Kidney capillary endothelial cell (primary cell): ENCODE results near the gene NUP210.
A peak's percentile ranks its signal among the peaks of the same experiment; 100 is the strongest.

ENCODE experiments used
- DNase-seq: peaks from one replicate; pipeline ENCODE4 v3.0.0-alpha.2; 2018; ENCODE audit warnings: low spot score

The NUP210 gene

DNA sequence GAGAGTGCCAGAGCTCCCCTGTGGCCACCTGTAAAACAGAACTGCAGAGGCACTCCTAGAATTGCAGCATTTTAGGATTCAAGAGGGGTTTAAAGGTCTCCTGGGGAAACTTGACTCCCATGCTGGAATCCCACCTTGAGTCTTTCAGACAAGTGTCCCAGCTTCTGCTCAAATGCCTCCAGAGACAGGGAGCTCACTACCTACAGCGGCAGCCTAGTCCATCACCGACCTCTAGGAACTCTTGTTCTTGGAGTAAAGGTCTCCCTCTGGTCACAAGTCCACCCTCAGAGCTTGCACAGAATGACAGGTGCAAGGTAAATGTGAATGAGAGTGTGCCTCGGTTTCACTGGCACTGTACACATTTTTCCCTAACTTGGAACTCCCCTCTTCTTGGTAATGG lies 72.0 kb downstream of the NUP210 start:
- no peak for DNase-seq

DNA sequence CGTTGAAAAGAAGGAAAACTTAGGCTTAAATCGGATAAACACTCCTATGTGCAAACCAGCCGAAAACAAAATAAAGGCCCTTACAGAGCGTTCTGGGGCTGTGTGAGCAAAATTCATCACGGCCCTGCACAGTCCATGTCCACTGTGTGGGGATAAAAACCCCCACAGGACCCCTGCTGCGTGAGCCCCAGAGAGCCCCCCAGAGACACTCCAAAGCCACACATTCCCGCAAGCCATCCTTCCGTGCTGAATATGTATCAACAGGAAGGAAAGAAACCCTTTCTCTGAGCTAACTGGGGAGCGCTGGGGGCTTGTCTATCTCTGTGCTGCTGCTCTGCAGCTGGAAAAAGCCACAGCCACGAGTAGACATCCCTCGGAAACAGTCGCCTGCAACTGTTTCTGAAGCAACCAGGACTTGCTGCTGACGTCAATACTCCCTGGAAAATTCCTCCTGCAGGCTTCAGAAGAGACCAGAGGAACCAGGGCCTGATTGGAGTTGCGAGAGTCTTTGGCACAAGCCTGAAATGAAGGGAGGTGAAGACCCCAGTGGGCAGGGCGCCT lies 72.7 kb downstream of the NUP210 start:
- no peak for DNase-seq

DNA sequence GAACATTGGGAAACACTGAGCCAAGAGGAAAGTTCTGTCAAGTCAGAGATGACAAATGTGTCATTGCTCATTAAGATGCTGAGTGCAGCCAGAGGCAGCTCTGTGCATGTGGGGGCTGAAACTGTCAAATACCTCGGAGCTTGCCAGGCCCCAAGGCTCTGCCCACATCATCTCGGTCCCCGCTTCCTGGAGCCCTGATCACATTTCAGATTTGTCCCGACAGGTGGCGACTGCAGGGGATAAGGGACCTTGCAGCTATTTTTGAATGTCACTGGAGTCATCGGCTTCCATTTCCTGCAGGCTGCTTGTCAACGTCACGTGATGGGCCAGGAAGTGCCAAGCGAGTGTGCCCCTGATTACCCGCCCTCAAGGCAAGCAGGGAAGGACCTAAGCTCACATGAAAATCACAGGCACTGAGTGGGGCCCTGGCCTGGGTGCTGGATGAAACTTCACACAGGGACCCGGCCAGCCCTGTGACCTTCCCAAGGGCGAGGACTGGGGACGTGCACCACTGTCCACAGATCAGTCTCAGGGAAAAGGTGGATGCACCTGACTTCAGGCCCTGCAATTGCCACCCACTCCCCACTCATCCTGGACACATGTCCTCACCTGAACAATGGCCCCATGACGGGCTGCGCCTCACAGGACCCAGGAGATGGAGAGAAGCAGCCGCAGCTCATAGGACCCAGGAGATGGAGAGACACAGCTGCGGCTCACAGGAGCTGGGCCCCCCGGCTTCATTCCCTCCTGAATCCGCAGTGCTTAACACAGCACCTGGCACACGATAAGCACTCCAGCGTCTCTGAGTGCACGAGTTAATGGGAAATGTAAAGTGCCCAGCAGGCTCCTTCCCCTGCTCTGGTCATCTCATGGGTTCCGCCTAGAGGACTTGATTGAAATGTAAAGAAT lies 73.4 kb downstream of the NUP210 start:
- DNase-seq = peak; percentile 80

DNA sequence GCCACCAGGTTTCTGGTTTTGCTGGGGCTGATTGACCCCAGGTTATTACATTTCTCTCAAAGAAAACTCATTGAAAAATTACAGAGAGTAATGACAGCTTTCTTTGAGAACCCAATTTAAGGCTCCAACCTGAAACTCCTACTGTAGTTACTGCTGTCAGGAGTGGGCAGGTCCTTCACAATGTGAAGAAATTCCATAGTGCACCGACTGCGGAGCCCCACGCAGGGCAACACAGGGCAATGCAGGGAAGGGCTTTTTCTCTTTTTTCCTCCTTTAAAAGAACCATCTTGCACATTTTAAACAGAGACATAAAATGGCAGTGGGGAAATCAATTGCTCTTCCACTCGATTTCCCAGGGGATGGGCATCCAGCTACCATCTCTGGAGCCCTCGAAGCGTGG lies 74.3 kb downstream of the NUP210 start:
- DNase-seq = no peak

DNA sequence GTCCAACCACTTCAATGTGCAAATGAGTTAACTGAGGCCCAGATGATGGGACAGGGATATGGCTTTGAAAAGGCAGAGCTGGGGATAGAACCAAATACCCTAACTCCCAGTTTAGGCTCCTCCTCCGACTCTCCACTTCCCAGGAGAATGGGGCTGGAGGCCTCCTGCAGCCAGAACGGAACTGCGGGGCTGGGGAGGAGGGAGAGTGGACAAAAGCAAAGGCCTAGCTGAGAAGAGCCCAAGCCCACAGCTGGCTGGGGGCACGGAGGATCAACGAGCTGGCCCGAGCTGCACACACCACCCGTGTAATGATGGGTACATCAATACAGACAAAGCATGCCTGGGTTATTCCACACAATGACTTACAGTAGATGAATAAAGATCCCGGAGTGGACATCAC lies 74.8 kb downstream of the NUP210 start:
- no peak for DNase-seq

DNA sequence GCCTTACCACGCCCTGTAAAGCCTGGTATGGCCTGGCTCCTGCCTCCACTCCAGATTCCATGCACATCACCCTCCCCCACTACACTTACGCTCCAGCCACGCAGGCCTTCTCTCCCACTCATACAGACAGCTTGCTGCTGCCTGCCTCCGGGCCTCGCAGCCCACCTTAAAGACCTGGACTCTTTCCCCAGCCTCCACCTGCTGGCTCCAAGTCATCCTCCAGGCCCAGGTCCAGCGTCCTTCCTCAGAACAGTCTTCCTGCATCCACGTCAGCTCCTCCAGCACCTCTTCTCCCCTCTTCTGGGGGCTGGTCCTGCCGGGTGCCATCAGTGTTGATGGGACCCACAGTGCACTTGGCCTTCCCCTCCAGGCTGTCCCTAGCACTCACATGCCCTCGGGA lies 75.5 kb downstream of the NUP210 start:
- DNase-seq = no peak

DNA sequence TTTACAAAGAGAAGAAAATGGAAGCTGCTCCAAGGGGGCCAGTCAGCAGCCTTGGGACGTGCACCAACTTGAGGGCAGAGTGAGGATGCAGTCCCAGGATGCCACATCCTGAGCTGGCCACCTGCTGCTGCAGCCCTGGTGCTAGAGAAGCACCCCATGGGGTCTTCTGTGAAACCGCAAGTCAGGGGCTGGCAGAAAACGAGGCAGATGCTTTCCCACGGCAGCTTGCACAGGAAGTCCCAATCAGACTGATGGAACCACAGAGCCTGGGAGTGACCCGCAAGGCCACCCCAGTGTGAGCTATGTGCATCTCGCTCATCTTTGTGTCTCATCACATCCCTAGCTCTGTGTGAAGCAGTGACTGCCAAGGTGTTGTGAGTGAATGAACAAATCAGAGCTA lies 76.5 kb downstream of the NUP210 start:
- no peak for DNase-seq

DNA sequence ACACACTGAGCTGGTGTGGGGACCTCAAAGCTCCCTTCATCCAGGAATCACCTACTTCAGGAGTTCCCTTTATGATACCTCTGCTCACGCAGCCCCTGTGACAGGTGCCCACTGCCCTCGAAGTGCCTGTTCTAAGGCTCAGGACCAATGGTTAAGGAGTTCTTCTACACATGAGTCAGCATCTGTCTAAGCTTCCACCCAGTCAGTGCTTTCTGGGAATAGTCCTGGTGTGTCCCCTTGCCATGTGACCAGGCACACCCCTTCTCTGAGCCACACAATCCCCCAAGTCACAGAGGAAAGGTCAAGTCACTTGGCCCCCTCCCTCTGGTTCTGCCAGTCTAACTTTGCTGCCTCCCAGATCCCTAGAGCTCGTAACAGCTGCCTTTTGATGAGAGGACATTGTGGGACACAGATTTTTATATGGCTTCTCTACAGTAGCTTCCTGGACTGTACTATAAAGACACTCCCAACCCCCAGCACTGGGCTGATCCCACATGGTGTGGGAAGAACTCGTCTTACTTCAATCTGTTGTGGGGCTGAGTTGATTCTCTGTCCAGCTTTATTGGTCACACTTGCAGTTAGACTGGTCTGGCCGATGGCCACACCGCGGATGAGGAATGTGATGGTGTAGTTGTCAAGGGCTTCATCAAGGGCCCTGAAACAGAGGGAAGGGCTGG lies 78.8 kb downstream of the NUP210 start:
- no peak for DNase-seq

DNA sequence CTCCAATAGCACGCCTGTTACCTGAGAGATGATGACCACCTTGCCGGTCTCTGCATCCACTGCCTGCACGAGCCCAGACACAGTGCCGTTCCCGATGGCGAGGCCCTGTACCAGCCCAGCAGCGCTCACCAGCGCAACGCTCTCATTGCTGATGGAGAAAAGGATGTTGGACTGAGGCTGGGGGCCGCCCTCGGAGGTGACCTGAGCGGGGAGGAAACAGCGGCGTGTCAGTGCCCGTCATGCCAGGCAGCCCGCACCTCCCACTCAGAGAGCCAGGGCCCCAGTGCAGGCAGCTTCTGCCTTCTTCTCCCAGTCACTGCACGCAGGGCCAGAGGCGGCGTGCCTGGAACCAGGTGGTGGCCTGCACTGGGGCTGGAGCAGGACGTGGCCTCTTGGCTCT lies 80.3 kb downstream of the NUP210 start:
- DNase-seq = no peak

DNA sequence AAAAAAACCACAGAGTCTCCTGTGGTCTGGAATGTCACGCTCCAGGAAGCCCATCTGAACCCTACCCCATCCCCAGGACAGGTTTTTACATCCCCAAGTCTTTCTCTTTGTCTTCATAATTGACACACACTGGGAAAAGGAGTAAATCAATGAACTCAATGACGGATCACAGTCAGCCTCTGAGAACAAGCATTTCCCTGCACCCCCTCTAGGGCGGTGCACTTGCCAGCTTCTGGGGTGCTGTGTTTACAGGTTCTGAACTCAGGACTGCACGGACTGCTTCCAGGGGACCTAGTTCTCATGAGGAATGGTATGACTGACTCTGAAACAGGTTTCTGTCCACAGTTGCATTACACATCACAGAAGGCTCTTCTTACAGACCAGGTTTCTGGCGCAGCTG lies 81.1 kb downstream of the NUP210 start:
- DNase-seq = no peak

DNA sequence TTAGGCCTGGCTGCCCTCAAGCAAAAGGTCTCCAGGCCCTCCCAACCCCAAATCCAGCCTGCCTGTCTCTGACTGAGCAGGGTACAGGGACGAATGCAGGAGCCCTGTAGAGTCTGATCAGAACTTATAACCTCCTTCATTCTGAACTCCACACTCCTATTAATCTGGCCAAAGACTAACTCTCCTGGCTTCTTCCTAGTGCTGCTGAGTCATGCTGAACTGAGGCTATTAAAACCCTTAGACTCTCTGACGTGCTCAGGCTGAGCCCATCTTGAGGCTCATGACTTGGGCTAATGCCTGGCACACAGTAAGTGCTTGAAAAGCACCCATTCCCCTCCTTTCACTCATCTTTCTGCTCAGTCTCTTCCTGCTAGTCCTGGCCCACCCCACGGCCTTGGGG lies 81.9 kb downstream of the NUP210 start:
- no peak for DNase-seq

DNA sequence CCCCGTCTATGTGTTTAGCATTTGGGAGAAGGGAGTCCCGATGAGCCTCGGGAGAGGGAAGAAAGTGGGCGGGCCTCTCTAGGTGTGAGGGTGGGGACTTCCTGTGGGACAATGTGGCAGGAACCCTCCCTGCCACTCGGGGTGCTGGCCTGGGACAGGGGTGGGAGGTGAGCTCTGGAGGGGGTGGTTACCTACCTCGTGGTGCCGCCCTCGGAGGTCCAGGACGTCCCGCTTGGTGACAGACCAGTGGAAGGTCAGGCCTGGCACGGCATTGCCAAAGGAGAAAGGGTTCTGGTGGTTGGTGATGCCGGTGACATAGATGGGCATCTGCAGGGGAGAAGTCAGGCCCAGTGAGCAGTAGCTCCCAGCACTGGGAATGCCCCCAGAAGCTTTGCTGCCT lies 83.5 kb downstream of the NUP210 start:
- DNase-seq = no peak

DNA sequence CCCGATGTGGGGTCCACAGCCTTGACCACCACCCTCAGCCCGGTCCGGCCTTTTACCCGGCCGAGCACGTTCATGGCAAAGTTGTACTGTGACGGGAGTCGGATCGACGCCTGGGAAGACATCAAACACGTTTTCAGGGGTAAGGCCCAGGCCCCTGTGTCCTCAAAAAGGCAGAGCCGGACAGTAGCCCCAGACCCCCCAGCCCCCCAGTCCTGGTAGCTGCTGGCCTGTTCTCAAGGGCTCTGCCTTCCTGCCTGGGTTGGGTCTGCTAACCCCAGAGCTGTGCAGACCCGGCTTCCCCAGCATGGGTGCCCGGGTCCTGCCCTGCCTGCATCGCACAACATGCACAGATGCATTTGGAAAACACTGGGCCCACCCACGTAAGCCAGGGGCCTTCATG lies 84.6 kb downstream of the NUP210 start:
- DNase-seq = no peak

DNA sequence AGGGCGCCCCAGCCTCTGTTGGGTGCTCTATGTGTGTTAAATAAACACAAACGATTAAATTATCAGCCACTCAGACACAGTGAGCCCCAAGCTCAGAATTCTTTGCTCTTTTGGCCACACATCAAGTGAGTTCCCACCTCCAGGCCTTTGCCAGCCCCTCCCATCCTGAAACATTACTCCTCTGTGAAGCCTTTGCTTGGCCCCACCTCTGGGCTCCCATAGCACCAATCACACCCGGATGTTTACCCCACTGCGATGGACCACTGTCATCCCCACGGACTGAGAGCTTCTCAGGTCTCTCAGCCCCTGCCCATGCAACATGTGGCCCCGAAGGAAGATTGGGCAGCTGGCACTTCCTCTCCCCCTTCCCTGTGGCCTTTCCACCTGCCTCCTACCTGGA lies 85.1 kb downstream of the NUP210 start:
- DNase-seq = no peak

DNA sequence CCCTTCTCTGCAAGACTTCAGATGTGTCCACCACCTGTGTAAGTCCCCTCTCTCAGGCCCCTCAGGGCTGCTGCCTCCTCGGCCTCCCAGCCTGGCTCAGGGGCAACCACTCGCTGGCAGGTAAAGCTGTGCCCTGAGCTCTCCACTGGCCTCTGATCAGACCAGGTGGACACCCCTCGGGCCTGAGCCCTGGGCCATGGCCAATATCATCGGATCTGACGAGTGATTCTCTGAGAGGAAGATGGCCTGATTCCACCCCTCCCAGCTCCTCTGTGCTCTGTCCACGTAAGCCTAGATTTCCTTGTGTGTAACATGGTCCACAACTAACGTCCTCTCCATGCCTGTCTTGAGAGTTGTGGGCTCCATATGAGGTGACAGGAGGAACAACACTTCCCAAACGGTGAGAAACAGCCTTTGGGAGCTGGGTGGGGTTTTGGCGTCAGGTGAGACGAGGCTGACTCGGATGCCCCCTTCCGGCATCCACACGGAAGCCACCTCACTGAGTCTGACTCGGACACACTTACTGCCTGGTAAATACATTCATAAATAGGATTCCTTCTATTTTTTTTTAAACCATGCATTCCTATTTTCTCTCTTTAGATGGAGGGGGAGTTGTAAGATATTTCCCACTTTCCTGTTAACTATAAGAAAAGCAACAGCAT lies 86.8 kb downstream of the NUP210 start:
- DNase-seq = no peak

DNA sequence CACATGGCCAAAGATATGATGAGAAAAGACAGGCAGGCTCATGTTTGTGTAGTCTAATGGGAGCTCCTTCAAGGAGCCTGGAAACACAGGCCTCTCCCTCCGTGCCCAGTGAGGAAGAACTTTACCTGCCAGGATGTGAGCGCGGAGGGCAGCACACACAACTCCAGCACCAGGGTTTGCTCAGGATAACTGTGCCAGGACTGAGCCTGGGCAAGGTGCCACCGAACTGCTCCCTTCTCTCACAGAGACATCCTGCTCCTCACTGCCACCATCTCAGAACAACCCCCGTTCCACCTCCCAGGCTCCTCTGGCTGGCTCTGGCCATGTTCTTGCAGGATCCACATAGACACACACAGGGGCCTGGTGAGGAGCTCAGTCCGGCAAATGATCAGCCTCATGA lies 87.4 kb downstream of the NUP210 start:
- no peak for DNase-seq

DNA sequence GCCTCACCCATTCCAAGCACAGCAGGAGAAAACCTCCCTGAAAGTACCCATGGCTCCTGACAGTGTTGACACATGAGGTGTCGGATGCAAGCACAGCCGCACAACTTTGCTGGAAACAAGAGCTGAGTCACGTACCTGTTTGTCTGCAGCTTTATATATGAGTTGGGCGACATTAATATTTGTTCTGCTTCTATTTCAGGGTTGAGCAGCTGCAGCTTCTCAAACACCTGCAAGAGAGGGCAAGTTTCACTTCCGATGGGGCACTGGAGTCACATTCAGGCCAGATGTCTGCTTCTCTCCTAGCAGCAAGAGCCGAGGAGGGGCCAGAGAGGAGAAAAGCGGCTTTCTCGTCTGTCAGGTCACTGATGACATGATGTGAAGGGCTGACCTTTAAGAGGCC lies 88.0 kb downstream of the NUP210 start:
- DNase-seq = no peak

DNA sequence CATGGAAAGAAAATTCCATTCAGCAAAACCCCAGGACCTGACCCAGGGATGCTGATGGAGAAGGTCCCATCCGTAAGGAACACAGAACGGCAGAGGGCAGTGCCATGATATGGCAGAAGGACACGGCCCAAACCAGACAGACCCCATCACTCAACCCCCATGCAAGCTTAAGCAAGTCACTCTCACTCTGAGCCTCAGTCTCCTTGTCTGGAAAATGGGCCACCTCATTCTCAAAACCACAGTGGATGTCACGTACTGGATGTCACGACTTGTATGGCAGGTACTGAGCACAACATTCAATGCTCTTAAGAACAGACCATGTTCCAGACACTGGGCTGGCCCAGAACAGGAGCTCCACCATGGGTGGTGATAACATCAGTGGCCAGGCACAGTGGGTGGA lies 90.4 kb downstream of the NUP210 start:
- DNase-seq = no peak

DNA sequence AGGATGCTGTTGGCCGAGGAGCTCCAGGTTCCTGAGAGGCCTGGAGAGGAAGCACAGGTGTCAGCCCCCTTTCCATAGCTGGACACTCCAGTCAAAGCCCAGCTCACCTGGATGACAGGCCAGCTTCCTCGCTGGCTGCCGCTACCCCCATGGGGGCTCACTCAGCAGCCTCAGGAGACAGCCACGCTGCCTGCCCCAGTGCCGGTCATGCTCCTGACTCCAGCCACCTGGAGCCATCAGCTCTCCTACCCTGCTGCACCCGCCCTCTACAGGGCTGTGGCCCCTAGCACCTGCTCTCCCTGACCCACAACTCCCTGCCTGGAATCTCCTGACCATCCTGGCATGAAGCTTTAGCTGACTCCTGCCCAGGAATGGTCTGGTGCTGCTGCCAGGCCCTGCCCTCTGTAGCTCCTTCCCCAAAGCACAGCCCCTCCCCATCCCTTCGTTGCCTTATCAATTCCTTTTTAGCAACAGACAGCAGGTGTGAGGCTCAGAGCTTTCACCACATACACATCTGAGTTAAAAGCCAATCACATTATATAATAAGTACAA lies 94.2 kb downstream of the NUP210 start:
- DNase-seq = no peak

DNA sequence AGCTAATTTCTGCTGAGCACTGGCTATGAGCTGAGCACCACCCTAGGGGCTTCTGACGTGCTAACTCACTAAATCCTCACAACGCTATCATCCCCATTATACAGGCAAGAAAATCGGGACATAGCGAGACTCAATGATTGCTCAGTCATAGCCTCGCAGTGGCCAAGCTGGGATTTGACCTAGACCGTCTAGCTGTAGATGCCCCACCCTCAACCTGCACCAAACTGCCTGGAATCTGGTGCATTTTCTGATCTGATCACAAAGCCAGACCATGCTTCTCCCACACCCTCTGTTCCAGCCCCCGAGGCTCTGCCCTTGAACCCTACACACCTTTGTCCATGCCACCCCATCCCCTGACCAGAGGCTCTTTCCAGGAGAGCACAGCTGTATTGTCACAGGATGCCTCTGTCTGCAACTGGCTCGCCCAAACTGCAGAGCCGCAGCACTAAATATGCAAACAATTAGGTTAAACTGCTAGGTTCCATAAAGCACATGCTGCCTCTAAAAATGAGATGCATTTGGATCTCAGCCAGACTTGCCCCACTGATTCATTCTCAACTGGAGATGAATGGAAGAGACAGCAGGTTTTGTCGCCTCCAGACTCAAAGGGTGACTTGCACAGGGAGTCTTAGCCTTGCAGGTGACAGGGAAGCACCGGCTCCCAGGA lies 95.2 kb downstream of the NUP210 start:
- no peak for DNase-seq

DNA sequence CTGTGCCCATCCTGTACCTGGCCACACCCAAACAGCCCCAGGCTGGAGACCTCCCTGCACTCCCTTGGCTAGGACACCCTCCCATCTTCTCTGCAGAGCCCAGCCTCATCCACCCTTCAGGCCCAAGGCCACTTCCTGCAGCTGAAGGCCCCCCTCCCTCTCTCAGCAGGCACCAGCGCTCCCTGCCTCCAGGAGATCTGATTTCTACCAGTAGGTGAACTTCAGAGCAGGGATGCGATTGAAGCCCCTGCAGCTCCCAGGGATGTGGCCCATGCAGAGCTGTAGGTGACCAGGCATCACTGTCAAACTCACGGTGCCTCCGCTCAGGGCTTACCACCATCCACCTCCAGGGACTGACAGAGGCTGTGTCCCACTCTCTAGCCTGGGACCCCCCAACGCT lies 96.3 kb downstream of the NUP210 start:
- DNase-seq = no peak

DNA sequence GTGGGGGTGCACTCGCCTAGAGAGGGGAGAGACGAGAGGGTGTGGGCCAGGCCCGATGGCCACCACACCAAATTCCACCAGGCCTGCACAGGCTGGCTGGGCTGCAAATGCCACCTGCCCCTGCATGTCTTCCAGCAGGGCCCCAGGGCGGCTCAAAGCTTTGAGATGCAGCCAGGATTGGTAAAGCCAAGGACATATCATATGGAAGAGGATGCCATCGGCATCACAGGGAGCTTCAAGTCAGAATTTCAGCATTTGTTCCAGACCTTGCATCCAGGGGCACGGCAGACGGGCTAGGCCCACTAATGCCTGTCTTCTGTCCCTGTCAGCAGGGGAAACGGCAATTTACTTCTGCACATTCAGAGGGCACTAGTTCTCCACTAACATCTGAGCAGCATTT lies 97.8 kb downstream of the NUP210 start:
- DNase-seq = no peak
